Nucleus accumbens (tissue), 56 donors: Measurements from ENCODE around the gene OAT.
"Not testable (repeated sequence)": the region's sequence is repeated elsewhere in the genome, so short reads cannot be mapped to it uniquely, and the experiment has no call there.

ENCODE experiments used
- DNase-seq, 56 donors: peaks; one replicate each; lab custom pipeline; 2025; lab: John Stamatoyannopoulos, UW

Gene OAT

GRCh38 chr10:124448696-124449169 is 30.0 kb upstream of the OAT start:
- DNase-seq: no peak

GRCh38 chr10:124447751-124448466 is 29.2 kb upstream of the OAT start:
- peak in 10 of 56 donors; percentile 7 to 45 (median 28) for DNase-seq

DNA sequence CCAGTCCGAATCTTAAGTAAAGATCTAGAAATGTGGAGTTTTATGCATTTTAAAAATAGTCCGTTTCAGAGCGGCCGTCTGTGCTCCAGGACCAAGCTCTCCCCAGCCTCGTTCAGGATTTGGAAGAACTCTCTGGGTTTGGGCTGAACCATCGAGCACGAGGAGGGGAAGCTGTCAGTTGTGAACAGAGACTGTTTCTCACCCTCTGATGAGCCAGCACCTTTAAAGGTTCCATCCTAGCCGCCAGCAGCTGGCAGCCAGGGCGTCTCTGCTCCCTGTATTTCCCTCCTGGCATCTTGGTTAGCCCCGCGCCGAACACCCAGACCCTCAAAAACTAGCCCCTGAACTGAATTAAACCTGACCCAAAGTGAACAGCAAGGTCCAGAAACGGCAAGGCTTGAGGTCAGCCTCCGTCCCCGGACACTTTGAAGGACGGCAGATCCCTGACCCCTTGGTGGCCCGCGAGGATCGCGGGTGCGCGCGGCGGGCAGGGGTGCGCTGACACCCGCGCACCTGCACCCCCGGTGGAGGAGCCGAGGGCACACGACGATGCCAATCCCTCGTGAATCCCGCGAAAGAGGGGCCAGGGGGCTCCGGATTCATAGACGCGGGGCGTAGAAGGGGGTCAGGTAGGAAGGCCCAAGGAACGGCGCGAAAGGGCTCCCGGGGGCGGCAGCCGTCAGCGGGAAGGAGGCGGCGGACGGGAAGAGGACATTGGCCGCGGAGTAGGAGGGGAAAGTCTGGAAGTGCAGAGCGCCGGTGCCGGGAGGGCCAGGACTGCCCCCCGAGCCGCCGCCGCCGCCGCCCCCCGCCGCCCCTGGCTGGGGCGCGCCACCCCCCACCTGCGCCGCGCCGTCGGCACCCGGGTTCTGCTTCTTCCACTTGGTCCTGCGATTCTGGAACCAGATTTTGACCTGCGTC is 28.4 kb upstream of the OAT start:
- DNase-seq: peak in 14 of 56 donors; percentile 5 to 65 (median 30)

GRCh38 chr10:124441694-124442093 is 23.0 kb upstream of the OAT start:
- not testable (repeated sequence) for DNase-seq

DNA sequence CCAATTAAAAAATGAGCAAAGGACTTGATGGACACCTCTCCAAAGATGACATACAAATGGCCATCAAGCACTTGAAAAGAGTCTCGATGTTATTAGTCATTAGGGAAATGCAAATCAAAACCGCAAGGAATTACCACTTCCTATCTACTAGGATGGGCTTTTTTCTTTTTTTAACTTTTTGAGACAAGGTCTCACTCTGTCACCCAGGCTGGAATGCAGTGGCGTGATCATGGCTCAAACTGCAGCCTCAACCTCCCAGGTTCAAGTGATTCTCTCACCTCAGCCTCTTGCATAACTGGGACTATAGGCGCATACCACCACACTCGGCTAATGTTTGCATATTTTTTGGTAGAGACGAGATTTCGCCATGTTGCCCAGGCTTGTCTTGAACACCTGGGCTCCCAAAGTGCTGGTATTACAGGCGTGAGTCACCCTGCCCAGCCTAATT is 17.5 kb upstream of the OAT start:
- no peak for DNase-seq

DNA sequence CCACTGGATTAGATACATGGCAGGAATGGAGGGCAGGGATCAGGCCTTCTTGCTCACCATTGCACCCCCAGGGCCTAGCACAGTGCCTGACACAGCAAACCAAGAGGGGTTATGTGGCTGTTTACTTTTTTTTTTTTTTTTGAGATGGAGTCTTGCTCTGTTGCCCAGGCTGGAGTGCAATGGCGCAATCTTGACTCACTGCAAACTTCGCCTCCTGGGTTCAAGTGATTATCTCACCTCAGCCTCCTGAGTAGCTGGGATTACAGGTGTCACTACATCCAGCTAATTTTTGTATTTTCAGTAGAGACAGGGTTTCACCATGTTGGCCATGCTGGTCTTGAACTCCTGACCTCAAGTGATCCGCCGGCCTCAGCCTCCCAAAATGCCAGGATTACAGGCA is 17.0 kb upstream of the OAT start:
- DNase-seq: not testable (repeated sequence)

DNA sequence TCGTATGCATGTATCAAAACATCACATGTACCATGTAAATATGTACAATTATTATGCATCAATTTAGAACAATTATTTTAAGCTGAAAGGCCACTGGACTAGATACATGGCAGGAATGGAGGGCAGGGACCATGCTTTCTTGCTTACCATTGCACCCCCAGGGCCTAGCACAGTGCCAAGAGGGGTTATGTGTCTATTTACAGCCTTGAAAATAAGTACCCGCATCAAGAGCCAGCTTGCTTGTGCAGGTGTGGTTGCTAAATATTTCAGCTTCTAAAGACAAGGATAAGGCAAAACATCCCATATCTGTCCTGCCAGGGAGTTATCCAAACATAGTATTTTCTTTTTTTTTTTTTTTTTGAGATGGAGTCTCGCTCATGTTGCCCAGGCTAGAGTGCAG is 14.7 kb upstream of the OAT start:
- DNase-seq: no peak

- DNase-seq: no peak
Measured at GRCh38 chr10:124430077-124430476, 11.4 kb upstream of the OAT start.

GRCh38 chr10:124429576-124429975 is 10.9 kb upstream of the OAT start:
- no peak for DNase-seq

GRCh38 chr10:124428207-124428777 is 9.6 kb upstream of the OAT start:
- DNase-seq: no peak

GRCh38 chr10:124425227-124425962 is 6.7 kb upstream of the OAT start:
- DNase-seq: no peak

GRCh38 chr10:124423813-124424212 is 5.1 kb upstream of the OAT start:
- DNase-seq: no peak

DNA sequence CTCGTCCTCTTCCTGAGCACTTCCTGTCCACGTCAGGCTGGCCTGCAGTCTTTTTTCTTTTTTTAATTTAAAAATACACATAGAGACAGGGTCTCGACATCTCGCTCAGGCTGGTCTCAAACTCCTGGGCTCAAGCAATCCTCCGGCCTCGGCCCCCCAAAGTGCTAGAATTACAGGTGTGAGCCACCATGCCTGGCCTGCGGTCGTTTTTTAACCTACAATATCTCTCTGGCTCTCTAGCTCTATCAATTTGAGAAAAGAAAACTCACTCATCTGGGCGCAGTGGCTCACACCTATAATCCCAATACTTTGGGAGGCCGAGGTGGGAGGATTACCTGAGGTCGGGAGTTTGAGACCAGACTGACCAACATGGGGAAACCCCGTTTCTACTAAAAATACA is 4.0 kb upstream of the OAT start:
- DNase-seq: no peak

DNA sequence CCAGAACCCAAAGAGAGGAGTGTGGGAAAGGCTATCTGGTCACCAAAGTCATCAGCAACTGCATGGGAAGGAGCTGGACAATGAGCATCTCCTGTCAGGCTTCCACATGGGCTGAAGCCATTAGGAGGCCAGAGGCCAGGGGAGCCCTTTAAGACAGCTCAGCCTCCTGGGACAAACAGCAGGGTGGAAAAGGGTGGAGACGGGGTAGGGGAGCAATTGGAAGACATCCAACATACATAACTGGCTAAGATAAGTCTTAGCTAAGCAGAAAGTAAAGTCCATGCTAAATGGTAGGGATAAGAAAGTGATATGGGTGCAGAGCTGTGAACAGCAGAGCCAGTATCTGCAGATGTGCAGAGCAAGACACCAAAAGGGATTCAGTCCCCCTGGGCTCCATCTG is 1.5 kb upstream of the OAT start:
- DNase-seq: no peak

GRCh38 chr10:124419635-124420034 is 912 bp upstream of the OAT start:
- no peak for DNase-seq

GRCh38 chr10:124417895-124418725 is 613 bp downstream of the OAT start:
- DNase-seq: peak in 53 of 56 donors; percentile 4 to 77 (median 53)

DNA sequence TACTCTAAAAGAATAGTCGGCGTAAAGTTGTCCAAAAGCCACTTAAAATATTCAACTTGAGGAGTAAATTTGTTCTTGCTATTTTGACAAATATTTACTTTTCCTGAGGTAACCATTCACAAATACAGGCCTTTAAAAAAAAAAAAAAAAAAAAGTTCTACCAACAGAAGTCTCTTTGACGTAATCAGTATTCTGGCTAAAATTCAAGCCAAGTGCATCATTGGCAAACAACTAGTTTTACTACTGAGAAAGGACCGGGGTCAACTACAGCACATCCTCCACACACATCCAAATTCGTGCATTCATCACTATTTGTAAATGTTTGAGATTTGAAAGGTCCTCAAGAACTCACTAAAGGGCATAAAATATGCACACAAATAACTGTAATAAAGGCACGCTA is 2.0 kb downstream of the OAT start:
- no peak for DNase-seq

DNA sequence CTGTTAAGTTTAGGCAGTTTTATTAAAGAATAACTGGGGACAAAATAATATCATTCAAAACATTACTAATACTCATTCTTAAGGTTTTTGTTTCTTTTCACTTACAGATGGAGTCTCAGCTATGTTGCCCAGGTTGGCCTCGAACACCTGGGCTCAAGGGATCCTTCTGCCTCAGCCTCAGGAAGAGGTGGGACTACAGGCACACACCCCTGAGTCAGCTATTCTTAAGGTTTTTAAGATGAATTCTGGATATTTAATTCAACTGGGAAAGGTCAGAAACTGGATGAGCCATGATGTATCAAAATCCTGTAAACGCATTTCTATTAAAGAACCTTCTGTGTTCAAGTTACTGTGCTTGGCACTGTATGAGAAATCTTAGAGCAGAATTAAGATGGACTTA is 3.5 kb downstream of the OAT start:
- no peak for DNase-seq

- DNase-seq: no peak
Measured at GRCh38 chr10:124414076-124414475, 4.6 kb downstream of the OAT start.

- no peak for DNase-seq
Measured at GRCh38 chr10:124409696-124410095, 9.0 kb downstream of the OAT start.
